Lower leg skin (tissue), 4 donors: ENCODE results near the gene COG1. TPM values are rescaled to one million over a fixed set of nuclear protein-coding genes. Genes with fewer than 3 reads are reported as not detected.

Experiments
- DNase-seq, 2 donors: peaks; one replicate each; pipeline ENCODE4 v3.0.0-alpha.2; 2019; ENCODE audit warnings: low spot score in 2 of 2
- H3K4me3 ChIP-seq: fragments of 200-600 bp; sonication (generic); 2 replicates; pipeline ENCODE4 v1.5.1; 2017; ENCODE audit warnings: mild to moderate bottlenecking, low read depth; ENCODE audit not compliant: poor library complexity, severe bottlenecking
- POLR2A ChIP-seq, 2 donors: fragments of 450-650 bp; IDR thresholded peaks; one replicate each; pipeline ENCODE4 v1.6.1; 2016 to 2017; ENCODE audit warnings: antibody characterized with exemption in 2 of 2, mild to moderate bottlenecking in 1 of 2, moderate library complexity in 1 of 2
- WGBS, 2 donors: methylation state at CpG; one replicate each; pipeline ENCODE4 v1.1.5; 2018; 5-methylcytosine and 5-hydroxymethylcytosine counted together
- intact Hi-C: fragments of 100-400 bp; cut with DNase I; formaldehyde crosslinking; loops from one replicate; pipeline ENCODE4 v1.15.0; 2023; ENCODE audit warnings: low total_unique reads
- total RNA-seq, 4 donors: library from RNA; depleted of rRNA; stranded (reverse); fragments of >200 nt; gene quantifications; one replicate each; pipeline ENCODE4 v1.1.0, GENCODE V29; 2016
- TF ChIP-seq, protein P1 (sequence below), 3 donors: fragments of 450-650 bp; IDR thresholded peaks; one replicate each; pipeline ENCODE4 v1.5.1; 2016; ENCODE audit warnings: antibody characterized with exemption in 3 of 3, mild to moderate bottlenecking in 3 of 3, moderate library complexity in 2 of 3

Gene COG1
- total RNA-seq, 4 donors from 2014 or later: 18.3 to 33.2 (median 23.9) TPM

DNA sequence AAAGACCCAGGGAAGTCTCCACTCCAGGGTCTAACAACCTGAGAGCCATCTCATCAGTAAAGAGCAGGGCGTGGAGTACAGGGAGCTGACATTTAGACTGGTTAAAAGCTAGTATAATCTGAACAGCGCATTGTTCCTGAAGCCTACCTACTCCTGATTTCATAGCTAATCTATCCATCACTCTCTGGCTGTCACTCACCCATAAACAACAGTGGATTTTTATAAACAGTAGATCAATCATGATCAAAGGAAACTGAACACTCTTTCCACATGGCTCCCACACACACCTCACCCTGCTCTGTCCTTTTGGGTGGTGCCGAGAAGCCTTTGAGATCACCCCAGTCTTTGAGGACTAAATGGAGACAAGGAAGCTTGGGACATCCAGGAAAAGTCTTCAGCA lies 13.0 kb upstream of the COG1 start:
- TF ChIP-seq POLR2A (IDR thresholded peaks at IDR 0.05): no peak
- TF ChIP-seq, protein P1, sequence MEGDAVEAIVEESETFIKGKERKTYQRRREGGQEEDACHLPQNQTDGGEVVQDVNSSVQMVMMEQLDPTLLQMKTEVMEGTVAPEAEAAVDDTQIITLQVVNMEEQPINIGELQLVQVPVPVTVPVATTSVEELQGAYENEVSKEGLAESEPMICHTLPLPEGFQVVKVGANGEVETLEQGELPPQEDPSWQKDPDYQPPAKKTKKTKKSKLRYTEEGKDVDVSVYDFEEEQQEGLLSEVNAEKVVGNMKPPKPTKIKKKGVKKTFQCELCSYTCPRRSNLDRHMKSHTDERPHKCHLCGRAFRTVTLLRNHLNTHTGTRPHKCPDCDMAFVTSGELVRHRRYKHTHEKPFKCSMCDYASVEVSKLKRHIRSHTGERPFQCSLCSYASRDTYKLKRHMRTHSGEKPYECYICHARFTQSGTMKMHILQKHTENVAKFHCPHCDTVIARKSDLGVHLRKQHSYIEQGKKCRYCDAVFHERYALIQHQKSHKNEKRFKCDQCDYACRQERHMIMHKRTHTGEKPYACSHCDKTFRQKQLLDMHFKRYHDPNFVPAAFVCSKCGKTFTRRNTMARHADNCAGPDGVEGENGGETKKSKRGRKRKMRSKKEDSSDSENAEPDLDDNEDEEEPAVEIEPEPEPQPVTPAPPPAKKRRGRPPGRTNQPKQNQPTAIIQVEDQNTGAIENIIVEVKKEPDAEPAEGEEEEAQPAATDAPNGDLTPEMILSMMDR (IDR thresholded peaks at IDR 0.05): no peak
- DNase-seq: no peak
- intact Hi-C loops: no loop called here
- WGBS, 2 donors: 57 to 65% methylated on average over 3 of the region's 3 CpGs
- H3K4me3 ChIP-seq: no peak overlapping the region

DNA sequence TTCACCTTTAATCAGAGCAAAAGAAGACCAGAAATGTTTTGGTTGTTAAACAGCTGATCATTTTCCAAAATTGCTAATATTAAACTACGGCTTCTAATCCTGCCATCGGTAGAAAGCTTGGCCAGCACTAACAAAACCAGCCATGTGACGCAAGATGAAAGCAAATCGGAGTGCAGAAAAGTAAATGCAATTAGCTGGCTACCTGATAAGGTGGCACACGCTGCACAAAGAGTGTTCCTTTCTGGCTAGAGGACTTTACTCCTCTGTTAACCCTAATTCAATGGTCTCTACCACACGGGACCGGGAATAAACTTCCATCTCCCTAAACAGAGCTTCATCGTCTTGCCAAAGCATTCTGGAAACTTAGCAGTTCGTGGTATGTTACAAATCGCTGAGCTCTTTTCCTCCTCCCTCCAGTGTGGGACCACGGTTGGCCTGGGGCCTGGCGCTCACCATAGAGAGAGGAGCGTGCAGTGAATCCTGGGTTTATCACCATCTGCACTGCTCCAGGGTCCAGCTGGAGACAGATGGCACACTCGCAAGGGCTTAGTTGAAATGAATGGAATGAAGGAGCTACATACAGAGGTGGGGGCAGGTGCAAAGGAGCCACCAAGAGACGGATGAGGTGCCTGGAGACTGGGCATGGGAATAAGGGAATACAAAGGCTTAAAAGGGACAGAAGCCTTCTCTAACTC lies 10.1 kb upstream of the COG1 start:
- intact Hi-C loops: no loop called here
- no peak for DNase-seq
- no peak overlapping the region for H3K4me3 ChIP-seq
- no peak for TF ChIP-seq POLR2A (IDR thresholded peaks at IDR 0.05)
- TF ChIP-seq, protein P1 (IDR thresholded peaks at IDR 0.05): no peak
- 54 to 55% methylated on average over 15 of the region's 15 CpGs for WGBS, 2 donors

DNA sequence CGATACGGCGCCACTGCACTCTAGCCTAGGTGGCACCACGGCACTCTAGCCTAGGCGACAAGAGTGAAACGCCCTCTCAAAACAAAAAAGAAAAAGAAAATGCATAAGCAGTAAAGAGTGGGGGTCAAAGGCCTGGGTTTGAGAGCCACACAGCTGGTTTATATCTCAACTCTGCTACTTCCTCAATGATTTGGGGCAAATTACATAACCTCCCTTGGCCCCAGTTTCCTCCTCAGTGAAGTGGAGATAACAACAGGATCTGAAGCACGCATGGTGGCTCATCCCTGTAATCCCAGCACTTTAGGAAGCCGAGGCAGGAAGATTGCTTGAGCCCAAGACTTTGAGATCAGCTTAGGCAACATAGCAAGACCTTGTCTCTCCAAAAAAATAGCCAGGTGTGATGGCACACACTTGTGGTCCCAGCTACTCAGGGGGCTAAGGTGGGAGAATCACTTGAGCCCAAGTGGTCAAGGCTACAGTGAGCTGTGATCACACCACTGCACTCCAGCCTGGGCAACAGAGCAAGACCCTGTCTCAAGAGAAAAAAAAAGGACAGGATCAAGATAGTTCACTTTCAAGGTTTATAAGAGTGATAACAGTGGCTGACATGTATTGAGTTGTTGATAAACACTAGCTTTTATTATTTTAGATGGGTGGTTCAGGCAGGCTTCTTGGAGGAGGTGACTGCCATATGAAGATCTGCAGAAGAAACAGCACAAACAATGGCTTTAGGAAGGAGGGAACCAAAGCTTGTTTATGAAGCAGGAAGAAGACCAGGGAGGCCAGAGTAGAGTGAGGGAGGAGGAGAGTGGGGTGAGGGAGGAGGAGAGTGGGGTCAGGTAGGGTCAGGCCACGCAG lies 8.5 kb upstream of the COG1 start:
- TF ChIP-seq, protein P1 (IDR thresholded peaks at IDR 0.05): no peak
- no peak for TF ChIP-seq POLR2A (IDR thresholded peaks at IDR 0.05)
- intact Hi-C loops: no loop called here
- H3K4me3 ChIP-seq: no peak overlapping the region
- 86 to 87% methylated on average over 9 of the region's 9 CpGs for WGBS, 2 donors
- no peak for DNase-seq

DNA sequence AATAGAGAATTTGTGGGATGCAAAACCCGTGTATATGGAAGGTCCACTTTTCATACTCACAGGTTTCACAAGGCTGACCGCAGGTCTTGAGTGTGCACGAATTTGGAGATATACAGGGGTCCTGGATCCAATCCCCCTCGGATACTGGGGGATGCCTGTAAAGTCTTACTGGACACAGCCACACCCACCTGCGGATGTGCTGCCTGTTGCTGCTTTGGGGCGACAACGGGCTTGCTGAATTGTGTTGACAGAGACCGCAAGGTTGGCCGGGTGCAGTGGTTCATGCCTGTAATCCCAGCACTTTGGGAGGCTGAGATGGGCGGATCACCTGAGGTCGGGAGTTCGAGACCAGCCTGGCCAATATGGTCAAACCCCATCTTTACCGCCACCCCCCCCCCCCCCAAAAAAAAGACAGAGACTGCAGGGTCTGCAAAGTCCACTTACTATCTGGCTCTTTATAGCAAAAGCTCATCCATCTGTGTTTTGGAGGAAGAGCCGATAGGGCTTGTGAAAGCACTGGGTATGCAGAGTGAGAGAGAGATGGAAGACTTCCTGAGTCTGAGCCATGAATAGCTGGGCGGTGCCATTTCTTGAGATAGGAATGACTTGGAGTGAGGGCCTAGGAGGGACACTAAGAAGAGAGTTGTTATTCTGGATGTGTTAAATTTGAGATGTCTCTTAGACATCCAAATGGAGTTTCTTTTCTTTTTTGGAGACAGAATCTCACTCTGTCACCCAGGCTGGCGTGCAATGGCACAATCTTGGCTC lies 6.4 kb upstream of the COG1 start:
- no peak for DNase-seq
- intact Hi-C loops: no loop called here
- H3K4me3 ChIP-seq: no peak overlapping the region
- 88 to 90% methylated on average over 15 to 16 of the region's 16 CpGs for WGBS, 2 donors
- TF ChIP-seq, protein P1 (IDR thresholded peaks at IDR 0.05): no peak
- TF ChIP-seq POLR2A (IDR thresholded peaks at IDR 0.05): no peak

DNA sequence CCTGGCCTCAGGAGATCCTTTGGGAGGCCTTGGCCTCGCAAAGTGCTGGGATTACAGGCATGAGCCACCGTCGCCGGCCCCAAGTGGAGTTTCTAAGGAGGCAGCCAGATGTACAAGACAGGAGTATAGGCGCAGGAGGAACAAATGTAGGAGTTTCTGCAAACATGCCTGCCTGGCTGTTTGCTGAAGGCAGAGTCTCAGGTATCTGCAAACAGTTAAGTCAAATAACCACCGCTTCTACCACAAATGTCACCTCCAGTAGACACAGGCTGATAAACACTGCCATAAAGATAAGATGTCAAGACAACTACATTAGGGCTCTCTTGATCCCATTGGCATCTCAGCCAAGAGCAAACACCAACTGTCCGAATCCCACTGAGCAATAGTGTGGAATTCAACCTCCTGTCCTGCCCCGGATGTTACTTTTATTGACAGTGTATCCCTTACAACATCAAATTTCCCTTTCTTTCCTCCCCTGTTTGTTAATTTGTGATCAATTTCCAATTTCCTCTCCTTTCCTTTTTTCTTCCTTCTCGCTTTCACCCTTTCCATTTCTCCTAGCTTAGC lies 5.6 kb upstream of the COG1 start:
- intact Hi-C loops: no loop called here
- WGBS, 2 donors: 81 to 84% methylated on average over 9 of the region's 9 CpGs
- DNase-seq: no peak
- no peak for TF ChIP-seq POLR2A (IDR thresholded peaks at IDR 0.05)
- TF ChIP-seq, protein P1 (IDR thresholded peaks at IDR 0.05): no peak
- H3K4me3 ChIP-seq: no peak overlapping the region
